Measurements from ENCODE around the gene PIAS1. TPM values are rescaled to one million over a fixed set of nuclear protein-coding genes. Genes with fewer than 3 reads are reported as not detected.

The PIAS1 gene
- total and polyA plus RNA-seq, 9 of the 15 experiments (the other 6 are each of a cell fraction or from before 2014, with no cell fraction given), result 18.0 to 59.1 (median 28.5) TPM

- TF ChIP-seq AFF4 (CRISPR knock-in tag; IDR thresholded peaks at IDR 0.05) (peak; percentile 39; the same call in 1 of the 2 replicates), ZNF79 (CRISPR knock-in tag; IDR thresholded peaks at IDR 0.05; ENCODE audit: low read depth) (no peak), JUND (IDR thresholded peaks at IDR 0.05; ENCODE audit: borderline replicate concordance, low read depth, low read length) (peak; percentile 20; the same call in 1 of the 2 replicates), JUND (tag; IDR thresholded peaks at IDR 0.05; ENCODE audit: borderline replicate concordance, low read depth, low read length) (no peak), BCLAF1 (IDR thresholded peaks at IDR 0.05; ENCODE audit: borderline replicate concordance in 1 of 2, control insufficient read depth in 1 of 2, low read depth in 2 of 2, low read length in 1 of 2) (no peak), ZBTB17 (CRISPR knock-in tag; IDR thresholded peaks at IDR 0.05) (no peak; the same call in 1 of the 2 replicates), POLR2A (conservative IDR thresholded peaks at IDR 0.05) (peak; percentile 78), ZNF511 (CRISPR knock-in tag; IDR thresholded peaks at IDR 0.05) (peak; percentile 92), SRSF3 (IDR thresholded peaks at IDR 0.05; ENCODE audit: insufficient read depth, low read length) (no peak), ZNF592 (IDR thresholded peaks at IDR 0.05) (peak; percentile 78), SMARCE1 (IDR thresholded peaks at IDR 0.05) (peak; percentile 49; the same call in 1 of the 2 replicates)
Observed at GRCh38 chr15:68229386-68230156, 175.5 kb downstream of the PIAS1 start, which contains the start of gene CLN6 (continued).

All from K562 (cell line).